HG02798 (cell line): ENCODE results near the gene KRTAP9-6.

Experiments used
- ATAC-seq: cut with Tn5 transposase; IDR thresholded peaks from one replicate; pipeline ENCODE4 v1.9.1; 2021; ENCODE audit warnings: mild to moderate bottlenecking; ENCODE audit not compliant: unreplicated experiment, poor library complexity

Gene KRTAP9-6

DNA sequence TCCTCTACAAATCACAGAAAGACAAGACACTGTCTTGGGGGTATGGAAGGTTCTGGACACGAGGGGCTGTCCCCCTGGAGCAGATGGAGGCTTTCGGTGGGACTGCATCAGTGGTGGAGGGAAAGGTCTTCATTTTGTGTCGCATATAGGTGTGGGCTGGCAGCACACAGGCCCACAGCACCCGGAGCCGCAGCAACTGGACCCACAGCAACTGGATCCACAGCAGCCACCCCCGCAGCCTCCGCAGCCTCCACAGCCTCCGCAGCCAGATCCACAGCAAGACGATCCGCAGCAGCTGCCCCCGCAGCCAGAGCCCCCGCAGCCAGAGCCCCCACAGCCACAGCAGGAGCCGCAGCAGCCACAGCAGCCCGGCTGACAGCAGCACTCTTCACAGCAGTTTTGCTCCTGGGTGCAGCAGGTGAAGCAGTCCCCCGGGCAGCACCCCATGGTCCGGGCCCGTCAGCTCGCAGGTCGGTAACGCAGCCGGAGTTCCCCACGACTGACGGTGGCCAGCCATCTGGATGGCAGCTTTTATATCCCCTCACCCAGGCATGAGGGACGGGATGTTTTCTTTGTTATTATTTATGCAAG, 50.1 kb downstream of the KRTAP9-6 start, which contains the start of gene KRTAP17-1:
Gene KRTAP17-1, minus strand, starts transcription at position 507 of the 591 bp plus-strand sequence. Its CDS starts 60 bp downstream, at position 447.
- no peak for ATAC-seq
